Upper lobe of left lung (tissue), 4 donors: ENCODE measurements around the gene CLDN2.

ENCODE experiments used
- CTCF ChIP-seq, 6 experiments: fragments of 450-650 bp in 4 of 6; fragments of 200-600 bp in 2 of 6; sonication (generic) in 2 of 6; IDR thresholded peaks; one replicate each; pipeline ENCODE4 v1.5.1; 2016 to 2019; ENCODE audit warnings: antibody characterized with exemption in 6 of 6
- POLR2A ChIP-seq, 4 donors: fragments of 450-650 bp; IDR thresholded peaks; one replicate each; pipeline ENCODE4 v1.5.1; 2016 to 2017; ENCODE audit warnings: antibody characterized with exemption in 4 of 4, mild to moderate bottlenecking in 2 of 4

GRCh38 chrX:106921637-106922036, 1.4 kb downstream of the CLDN2 start:
- TF ChIP-seq POLR2A (IDR thresholded peaks at IDR 0.05): no peak
- no peak for TF ChIP-seq CTCF (IDR thresholded peaks at IDR 0.05)
